ENCODE results near the gene CROCC.
"Not testable (repeated sequence)": the region's sequence is repeated elsewhere in the genome, so short reads cannot be mapped to it uniquely, and the experiment has no call there.

GRCh38 chr1:16911851-16912721 is 9.6 kb upstream of the CROCC start:
- not testable (repeated sequence) for TF ChIP-seq CTCF (IDR thresholded peaks at IDR 0.05); USF2 (IDR thresholded peaks at IDR 0.05; ENCODE audit: borderline replicate concordance, low read depth, low read length); FOXM1 (IDR thresholded peaks at IDR 0.05; ENCODE audit: low read depth); NFIC (IDR thresholded peaks at IDR 0.05; ENCODE audit: borderline replicate concordance); EP300 (IDR thresholded peaks at IDR 0.05; ENCODE audit: borderline replicate concordance in 1 of 2, low read depth in 1 of 2, low read length in 1 of 2); FOXJ3 (CRISPR knock-in tag; IDR thresholded peaks at IDR 0.05); RAD21 (IDR thresholded peaks at IDR 0.05; ENCODE audit: low read length)
